Eye (tissue), 1 donor: ENCODE results near the gene KRT13.
A peak's percentile ranks its signal among the peaks of the same experiment; 100 is the strongest.

Experiments
- DNase-seq: peaks from one replicate; pipeline ENCODE4 v3.0.0-alpha.2; 2015

The KRT13 gene

DNA sequence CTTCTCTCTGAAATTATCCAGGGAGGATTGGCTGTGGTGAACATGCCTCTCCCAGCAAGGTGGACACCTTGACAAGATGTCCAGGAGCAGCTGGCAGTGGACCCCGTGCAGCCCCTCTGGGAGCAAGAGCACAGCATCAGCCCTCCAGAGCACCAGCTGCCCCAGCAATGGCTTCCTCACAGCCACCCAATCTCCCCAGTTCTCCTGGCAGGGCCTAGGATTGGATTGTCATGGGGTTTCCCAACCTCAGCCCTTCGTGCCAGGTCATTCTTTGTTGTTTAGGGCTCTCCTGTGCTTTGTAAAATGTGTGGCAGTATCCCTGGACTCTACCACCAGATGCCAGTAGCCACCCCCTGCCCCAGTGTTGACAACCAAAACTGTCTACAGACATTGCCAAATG, 13.9 kb downstream of the KRT13 start:
- DNase-seq, result no peak

DNA sequence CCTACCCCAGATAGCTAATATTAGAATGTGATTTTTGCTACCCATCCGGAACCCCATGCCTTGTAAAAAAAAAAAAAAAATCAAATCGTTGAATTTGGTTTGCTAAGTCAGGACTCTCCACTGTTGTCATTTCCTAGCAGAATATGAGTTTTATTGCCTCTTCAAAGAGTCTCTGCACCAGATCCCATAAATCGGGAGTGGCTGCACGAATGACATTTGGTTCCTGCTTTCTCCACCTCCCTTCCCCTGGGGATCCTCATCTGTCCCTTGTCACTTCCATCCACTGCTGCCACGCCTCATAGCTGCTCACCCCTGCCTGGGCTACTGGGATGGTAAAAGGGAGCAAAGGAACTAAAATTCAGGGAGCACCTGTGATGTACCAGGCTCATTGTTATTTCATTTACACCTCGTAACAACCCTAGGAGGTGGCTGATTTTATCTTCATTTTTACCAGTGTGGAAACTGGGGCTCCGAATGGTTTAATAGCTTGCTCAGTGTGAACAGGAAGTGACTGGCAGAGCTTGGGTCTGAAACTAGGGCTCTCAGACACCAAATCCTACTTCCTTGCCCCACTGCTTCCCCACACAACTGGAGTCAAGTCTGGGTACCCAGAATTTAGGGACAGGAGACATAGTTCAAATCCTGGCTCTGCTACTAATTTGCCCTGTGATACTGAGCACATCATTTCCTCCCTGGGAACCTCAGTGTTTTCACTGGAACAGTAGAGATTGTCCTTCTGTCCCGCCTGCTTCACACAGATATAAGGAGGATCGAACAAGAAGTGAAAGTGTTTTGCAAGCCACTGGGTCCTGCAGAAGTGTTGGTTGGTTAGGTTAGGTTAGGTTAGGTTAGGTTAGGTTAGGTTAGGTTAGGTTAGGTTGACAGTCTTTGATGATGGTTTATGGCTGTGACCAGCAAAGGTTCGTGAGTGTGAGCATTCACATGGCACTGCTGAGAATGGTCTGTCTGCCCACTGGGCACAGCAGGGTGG, 15.1 kb downstream of the KRT13 start:
- DNase-seq, result no peak

DNA sequence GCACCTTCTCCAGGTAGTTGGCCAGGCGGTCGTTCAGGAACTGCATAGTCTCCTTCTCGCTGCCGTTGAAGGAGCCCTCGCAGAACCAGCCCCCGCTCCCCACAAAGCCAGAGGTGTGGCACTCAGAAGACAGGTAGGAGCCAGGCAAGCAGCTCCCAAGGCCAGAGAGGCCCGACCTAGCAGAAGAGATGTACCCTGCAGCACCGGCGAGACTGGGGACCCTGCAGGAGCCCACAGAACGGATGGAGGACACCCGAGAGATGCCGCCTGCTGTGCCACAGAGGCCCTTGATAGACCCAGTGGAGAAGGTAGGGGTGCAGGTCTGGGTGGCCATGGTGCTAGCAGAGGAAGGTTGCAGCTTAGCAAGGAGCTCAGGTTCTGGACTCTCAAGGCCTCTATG, 15.9 kb downstream of the KRT13 start, which contains the start of gene KRT36:
Gene KRT36 (minus strand): TSS at position 380 of the 400 bp plus-strand sequence. CDS start 46 bp downstream, at position 334.
- no peak for DNase-seq

DNA sequence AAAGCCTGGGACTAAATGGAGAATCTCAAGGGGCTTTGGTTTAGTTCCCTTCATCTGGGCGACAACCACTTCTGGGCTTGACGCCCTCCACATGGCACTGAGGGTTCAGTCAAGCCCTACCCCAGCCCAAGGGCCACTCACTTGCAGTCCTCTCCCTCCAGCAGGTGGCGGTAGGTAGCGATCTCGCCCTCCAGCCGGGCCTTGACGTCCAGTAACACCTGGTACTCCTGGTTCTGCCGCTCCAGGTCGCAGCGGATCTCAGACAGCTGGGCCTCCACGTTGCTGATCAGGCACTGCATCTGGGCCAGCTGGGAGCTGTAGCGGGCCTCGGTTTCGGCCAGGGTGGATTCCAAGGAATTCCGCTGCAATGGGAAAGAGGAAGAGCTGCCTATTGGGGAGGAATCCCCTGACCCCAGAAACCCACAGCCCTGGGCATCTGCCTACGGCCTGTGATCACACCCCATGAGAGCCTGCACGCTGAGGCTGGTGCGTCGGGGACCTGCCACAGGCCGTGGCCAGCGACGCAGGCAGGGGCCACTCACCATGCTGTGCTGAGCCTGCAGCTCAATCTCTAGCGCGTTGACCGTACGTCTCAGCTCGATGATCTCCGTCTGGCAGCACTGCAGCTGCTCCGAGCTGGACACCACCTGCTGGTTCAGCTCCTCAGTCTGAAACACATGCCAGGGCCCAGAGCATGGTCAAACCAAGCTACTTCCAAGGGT, 18.4 kb downstream of the KRT13 start:
- DNase-seq, result no peak

DNA sequence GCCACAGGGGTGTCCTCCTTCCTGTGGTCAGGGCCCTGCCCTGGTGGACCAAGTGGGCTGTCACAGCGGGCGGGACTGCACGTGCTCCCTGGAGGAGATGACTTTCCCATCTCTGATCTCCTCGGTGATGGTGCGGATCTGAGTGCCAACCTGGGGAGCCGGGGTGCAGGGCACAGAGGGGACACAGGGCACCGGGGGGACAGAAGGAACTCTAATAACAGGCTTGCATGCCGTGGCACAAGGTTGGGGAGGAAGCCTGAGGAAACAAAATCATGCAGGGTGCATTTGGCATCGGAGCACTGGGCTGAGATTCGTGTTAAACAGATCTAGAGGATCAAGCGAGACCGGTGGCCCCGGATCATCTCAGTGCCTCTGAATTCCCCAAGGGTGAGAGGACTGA, 19.1 kb downstream of the KRT13 start:
- no peak for DNase-seq

DNA sequence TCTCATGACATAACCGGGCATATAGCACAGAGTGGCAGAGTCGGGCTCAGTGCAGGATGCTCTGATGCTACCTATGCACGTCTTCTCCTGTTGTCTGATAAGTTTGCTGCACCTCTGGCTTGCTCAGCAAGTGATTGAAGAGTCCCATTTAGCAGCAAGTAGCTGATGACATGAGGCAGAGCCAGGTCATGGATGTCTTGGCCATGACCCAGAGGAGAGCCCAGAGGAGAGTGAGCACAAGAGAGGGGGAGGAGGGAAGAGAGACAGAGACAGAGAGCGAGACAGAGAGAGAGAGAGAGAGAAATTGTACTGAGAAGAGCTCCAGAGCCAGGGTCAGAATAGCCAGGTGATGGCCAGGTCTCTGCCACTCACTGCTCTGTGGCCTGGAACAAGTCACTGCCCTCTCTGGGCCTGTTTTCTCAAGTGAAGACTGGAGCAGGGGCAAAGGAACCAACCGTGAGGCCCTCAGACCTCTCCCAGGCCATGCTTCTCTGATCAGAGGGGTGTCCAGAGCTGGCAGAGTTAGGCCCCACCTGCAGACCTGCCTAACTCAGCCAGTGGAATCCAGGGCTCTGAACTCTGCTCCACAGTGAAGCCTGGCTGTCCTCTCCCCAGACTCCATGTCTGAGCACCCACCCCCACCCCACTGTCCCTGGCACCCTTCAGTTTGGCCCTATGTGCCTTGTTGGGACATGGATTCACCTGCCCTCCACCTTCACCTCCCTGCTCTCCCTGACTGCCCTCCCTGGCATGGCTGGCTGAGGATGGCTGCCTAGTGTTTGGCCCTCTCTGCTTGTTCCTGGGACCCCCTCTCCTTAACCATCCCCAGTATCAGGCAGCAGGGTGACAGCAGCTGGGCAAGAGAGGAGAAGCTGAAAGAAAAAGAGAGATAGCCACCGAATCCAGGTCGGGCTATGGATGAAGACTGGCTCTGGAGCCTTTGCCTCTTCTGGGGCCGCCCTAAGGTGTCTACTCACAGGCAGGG, 20.2 kb downstream of the KRT13 start:
- DNase-seq, result no peak

DNA sequence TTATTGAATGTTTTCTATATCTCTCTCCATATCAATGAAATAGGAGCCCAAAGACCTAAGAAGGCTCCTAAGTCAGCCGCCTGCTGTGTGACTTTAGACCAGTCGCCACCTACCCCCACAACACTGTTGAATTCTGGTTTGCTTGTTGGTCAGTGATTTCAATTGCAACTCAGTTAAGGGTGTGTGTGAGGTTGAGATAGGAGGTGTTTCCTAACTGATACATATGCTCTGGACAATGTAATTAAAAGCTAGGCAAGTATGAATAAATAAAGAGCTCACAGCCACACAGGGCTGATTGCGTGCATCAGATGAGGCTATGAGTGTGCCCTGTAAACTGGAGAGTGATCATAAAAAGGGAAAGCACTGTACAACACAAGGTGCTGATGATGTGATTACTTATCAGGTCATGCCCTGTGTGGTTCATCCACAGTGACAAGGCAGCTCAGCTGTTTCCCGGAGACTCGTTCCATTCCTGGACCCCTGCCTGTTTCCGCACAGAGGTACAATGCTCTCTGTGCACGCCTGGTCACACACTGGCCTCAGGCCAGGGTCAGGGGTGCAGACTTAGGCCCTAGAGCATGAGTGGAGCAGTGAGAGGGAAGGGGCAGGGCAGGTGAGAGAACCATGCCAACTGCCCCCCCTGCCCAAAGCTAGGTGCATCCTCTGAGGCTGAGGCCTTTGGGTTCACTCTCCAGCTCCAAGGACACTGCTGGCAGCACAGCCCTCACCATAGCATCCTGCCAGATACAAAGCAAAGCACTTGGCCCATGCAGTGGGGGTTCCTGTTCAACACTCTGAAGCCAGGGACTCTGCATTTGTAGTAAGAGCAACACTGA, 21.2 kb downstream of the KRT13 start:
- no peak for DNase-seq

DNA sequence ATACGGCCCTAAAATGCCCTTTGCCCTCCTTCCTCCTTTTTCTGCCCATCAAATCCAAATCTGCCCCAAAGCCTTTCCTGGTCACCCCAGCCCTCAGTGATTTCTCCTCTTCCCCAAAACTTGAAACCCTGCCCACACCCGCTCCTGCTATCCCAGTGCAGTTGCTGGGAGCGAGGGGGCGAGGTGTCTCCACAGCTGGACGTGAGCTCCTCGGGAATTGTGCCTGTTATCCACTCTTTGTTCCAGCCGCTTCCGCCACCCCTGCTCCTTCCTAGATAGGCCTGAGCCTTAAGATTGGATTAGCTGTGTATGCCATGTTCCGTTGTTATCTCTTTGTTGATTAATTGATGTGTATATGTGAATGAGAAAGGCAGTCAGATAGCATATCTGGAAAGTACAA, 21.9 kb downstream of the KRT13 start:
- no peak for DNase-seq

DNA sequence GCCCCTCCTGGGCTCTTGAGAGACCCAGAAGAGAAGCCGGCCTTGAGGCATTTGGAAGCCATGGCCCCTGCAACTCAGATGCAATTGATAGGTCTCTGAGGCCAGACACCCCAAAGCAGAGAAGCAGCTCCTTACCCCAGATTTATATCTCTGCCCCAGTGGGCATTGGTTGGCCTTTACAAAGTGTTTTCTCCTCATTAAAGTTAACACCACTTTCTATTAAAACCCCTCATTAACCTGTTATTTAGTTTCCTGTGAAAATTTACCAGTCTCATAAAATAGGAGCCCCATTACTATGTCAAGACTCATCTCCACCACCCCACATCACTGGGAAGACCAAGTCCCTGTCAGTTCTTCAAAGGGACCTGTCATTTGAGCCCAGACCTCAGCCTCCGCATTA, 24.4 kb downstream of the KRT13 start, which contains the start of gene KRT35:
Gene KRT35 (minus strand): TSS at position 116 of the 400 bp plus-strand sequence. CDS start 54 bp downstream, at position 62.
- DNase-seq, result no peak

DNA sequence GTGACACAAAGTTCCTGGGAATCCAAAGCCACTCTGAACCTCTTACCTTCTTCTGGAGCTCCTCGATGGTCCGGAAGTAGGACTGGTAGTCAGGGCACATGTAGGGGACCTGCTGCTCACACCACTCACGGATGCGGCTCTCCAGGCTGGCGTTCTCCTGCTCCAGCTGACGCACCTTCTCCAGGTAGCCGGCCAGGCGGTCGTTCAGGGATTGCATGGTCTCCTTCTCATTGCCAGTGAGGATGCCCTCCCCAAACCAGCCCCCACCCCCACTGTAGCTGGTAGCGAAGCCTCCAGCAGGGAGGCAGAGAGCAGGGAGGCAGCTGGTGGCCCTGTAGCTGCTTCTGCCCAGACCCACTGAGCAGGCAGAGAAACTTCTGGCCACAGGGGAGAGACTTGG, 24.8 kb downstream of the KRT13 start:
- DNase-seq, result no peak

DNA sequence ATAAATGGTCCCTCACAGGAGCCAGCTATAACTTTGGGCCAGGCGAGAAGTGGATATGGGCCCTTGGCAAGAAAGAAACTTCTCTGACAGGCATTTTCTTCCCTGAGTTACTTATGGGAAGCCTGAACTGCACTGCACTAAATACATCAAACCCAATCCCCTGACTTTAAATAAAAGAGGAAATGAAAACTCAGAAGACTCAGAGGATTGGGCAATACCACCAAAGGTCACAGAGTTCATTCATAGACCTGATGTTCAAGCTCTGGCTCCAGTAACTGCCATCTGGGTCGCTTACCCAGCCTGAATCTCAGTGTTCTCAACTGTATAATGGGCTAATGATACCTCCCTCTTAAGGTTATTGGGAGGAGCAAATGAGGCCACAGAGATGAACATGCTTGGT, 25.3 kb downstream of the KRT13 start:
- no peak for DNase-seq

DNA sequence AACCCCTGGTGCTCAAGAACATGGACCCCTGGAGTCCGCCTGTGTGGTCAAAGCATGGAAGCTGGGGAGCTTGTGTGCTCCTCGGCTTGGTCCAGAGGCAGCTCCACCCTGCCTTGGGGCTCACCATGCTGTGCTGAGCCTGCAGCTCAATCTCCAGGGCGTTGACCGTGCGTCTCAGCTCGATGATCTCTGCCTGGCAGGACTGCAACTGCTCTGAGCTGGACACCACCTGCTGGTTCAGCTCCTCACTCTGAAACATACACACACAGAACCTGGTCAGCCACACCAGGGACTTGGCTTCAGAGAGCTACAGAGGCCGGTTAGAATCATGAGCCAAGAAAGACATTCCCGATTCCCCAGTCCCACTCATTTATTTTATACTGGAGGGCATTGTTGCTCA, 27.2 kb downstream of the KRT13 start:
- DNase-seq, result no peak

DNA sequence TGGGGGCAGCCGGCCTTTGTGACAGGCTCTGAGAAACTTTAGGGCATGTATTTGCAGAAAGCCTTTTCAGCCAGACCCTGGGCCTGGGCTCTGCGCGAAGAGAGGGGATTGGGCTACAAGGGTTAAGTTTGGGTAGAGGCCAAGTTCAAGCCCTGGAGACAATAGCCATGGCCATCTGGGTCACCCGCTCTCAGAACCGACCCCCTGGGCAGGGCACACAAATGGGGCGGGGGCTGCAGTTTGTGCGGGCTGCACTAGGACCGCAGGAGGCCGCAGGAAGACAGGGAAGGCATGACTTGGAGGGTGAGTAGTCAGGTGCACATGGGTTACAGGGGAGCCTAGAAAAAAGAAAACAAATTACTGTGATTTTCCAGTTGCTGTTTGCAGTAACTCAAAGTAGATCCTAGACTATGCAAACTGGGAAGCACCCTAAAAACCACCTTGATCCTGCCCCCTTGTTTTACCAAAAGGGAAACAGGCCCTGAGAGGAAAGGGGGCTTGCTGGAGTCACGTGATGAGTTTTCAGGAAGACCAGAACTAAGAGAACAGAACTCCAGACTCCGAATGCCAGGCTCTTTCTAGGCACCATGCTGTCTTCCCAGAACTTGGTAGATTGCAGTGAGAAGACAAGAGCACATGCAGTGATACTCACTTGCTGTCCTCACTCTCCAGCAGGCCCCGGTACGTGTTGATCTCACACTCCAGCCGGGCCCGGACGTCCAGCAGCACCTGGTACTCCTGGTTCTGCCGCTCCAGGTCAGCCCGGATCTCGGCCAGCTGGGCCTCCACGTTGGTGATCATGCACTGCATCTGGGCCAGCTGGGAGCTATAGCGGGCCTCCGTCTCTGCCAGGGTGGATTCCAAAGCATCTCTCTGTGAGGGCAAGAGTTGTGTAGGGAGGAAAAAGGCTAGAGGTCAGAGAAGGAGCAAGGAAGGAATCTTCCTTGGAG, 28.3 kb downstream of the KRT13 start:
- DNase-seq, result no peak

DNA sequence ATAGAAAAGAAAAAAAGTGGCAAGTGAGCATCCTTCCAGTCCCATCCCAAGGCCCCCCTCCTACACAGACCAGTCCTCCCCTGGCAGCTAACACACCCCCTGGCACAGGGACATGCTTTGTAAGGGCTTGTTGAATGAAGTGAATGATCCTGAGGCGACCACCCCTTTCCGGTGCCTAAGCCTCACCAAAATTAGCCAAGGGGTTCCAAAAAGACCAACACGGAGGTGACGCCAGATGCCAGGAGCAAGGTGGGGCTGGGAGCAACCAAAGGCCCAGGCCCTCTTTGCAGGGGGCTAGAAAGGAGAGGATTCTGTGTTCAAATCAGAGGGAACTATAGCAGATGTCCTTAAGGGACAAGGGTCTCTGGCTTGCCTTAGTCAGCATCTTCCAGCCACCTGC, 30.0 kb downstream of the KRT13 start:
- DNase-seq, result no peak

DNA sequence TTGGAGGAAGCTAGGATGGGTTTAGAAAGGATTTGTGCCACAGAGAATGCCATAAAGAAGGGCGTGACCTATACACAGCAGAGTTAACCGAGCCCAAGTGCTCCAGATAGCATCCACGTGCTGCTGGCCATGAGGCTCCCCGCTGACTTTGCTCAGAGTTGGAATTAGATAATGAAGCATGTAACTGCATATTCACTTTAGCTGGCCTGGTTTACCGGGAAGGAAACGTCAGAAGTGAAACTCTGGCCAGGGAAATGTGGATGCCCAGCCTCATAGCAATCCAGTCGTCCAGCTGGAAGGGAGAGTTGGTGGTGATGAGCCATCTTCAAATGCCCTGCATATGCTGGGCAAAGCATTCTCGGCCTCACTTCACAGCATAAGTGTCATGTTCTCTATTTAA, 30.5 kb downstream of the KRT13 start:
- no peak for DNase-seq

DNA sequence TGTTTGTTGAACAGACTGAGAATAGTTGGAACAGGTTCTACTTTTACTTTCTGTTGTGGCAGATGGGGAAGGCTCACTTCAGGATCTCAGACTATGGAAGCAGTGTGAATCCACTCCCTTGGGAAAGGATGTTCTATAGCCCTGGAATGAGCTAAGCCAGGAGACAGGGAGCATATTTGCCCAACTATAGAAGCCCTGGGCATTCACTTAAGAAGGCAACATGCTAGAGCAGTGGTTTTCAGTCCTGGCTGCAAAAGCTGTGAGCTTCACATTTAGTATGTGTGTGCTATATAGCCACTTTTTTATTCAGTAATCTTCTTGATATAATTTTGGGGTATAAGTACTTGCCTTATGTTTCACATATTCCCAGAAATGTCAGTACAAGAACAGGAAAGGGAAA, 37.1 kb downstream of the KRT13 start:
- DNase-seq, result no peak

DNA sequence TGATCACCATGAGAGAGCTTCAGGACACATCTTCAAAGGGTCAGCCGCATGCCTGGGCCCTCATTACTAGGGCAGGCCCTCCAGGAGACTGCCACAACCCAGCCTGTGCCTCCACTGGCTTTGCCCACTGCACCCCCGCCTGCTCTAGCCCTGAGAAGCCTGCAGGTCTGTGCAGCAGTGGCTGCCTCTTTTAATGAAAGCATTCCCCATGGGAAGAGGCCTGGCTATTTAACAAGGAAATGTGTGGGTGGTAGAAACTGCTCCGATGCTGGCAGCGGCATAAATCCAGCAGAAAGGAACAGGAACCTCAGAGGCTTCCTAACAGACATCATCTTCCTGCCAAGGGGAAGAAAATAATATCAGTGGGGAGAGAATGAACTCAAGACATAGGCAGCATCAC, 37.9 kb downstream of the KRT13 start:
- no peak for DNase-seq

DNA sequence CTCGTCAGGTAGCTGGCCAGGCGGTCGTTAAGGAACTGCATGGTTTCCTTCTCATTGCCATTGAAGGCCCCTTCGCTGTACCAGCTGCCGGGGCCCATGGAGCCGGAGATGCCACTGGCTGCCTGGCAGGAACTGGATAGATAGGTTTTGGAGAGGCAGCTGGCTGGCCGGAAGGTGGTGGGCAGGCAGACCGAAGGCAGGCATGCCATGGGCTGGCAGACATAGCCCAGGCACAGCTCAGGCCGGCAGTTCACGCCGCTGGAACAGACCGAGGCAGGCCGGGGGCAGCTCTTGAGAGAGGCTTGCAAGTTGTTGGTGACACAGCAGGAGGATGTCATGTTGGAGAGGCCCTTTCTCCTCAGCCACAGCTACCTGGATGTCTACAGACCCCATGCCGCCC, 38.4 kb downstream of the KRT13 start, which contains the start of gene KRT32:
Gene KRT32 (minus strand): TSS at position 399 of the 400 bp plus-strand sequence. CDS start 61 bp downstream, at position 338.
- no peak for DNase-seq

DNA sequence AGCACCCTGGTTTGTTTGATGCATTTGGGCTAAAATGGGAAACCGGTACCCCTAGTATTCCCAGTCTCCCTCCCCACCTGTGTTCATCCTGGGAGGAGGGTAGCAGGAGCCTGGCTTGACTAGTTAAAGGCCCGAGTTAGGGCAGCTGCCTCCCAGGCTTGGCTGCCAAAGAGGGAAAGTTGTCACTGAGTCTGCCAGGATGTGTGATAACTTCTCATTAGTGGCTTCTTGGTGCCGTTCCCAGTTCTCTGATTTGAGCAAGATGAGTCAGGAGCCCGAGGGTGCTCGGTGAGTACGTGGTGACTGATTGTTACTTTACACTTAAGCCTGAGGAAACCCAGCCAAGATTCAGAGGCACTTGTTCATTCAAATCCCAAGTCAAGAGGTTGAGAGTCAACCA, 40.7 kb downstream of the KRT13 start:
- peak; percentile 47 for DNase-seq

DNA sequence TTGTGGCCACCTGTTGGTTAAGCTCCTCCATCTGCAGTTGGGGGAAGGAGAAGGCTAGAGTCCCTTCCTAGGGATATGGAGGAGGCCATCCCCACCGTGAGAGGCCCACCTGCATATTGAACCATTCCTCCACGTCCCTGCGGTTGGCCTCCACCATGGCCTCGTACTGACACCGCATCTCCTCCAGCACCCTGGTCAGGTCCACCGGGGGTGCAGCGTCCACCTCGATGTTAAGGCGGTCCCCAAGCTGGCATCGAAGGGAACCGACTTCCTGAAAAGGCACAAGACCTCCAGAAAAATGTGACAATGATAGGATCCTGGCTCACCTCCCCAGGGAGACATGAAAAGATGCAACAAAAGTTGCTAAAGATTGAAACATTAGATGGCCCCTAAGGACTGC, 41.2 kb downstream of the KRT13 start:
- no peak for DNase-seq
